GM19351 (cell line): ENCODE data around the gene NDUFAF8.
"Not testable (repeated sequence)": the region's sequence is repeated elsewhere in the genome, so short reads cannot be mapped to it uniquely, and the experiment has no call there.

ENCODE experiments used
- ATAC-seq: cut with Tn5 transposase; IDR thresholded peaks from one replicate; pipeline ENCODE4 v1.9.1; 2021; ENCODE audit warnings: mild to moderate bottlenecking, moderate library complexity; ENCODE audit not compliant: unreplicated experiment

The NDUFAF8 gene

GRCh38 chr17:81222906-81223761 lies 16.0 kb upstream of the NDUFAF8 start, which contains the start of gene CEP131:
Gene CEP131 (minus strand): TSS chr17:81222965. CDS start chr17:81220056, 2,909 bp downstream.
- peak; percentile 95 for ATAC-seq

- no peak for ATAC-seq
Measured at GRCh38 chr17:81223762-81224130, 15.4 kb upstream of the NDUFAF8 start.

GRCh38 chr17:81227630-81228029 lies 11.5 kb upstream of the NDUFAF8 start:
- not testable (repeated sequence) for ATAC-seq

GRCh38 chr17:81228420-81228819 lies 10.7 kb upstream of the NDUFAF8 start:
- peak; percentile 57 for ATAC-seq

- ATAC-seq = no peak
Measured at GRCh38 chr17:81228834-81229665, 10.1 kb upstream of the NDUFAF8 start.

GRCh38 chr17:81229666-81229920 lies 9.5 kb upstream of the NDUFAF8 start:
- ATAC-seq = no peak

GRCh38 chr17:81230043-81230820 lies 8.9 kb upstream of the NDUFAF8 start:
- ATAC-seq = no peak

- ATAC-seq = no peak
Measured at GRCh38 chr17:81231121-81231645, 7.9 kb upstream of the NDUFAF8 start.

- ATAC-seq = no peak
Measured at GRCh38 chr17:81231766-81232581, 7.1 kb upstream of the NDUFAF8 start.

- ATAC-seq = no peak
Measured at GRCh38 chr17:81232616-81233241, 6.4 kb upstream of the NDUFAF8 start.

GRCh38 chr17:81233316-81233715 lies 5.8 kb upstream of the NDUFAF8 start:
- ATAC-seq = no peak

GRCh38 chr17:81233811-81234505 lies 5.2 kb upstream of the NDUFAF8 start:
- no peak for ATAC-seq

GRCh38 chr17:81234506-81234855 lies 4.6 kb upstream of the NDUFAF8 start:
- no peak for ATAC-seq

GRCh38 chr17:81234940-81235821 lies 3.9 kb upstream of the NDUFAF8 start:
- ATAC-seq = no peak

GRCh38 chr17:81235822-81236740 lies 3.0 kb upstream of the NDUFAF8 start:
- no peak for ATAC-seq

- no peak for ATAC-seq
Measured at GRCh38 chr17:81236784-81237183, 2.3 kb upstream of the NDUFAF8 start.
